GM18526 (cell line): ENCODE data around the gene WWOX.

Experiments used
- POLR2A ChIP-seq: IDR thresholded peaks from 3 replicates; pipeline ENCODE4 v1.6.1; 2011; ENCODE audit not compliant: insufficient read length; ENCODE audit errors: extremely low read depth

The WWOX gene

GRCh38 chr16:78919852-78920251 is 820.4 kb downstream of the WWOX start:
- TF ChIP-seq POLR2A: no peak

DNA sequence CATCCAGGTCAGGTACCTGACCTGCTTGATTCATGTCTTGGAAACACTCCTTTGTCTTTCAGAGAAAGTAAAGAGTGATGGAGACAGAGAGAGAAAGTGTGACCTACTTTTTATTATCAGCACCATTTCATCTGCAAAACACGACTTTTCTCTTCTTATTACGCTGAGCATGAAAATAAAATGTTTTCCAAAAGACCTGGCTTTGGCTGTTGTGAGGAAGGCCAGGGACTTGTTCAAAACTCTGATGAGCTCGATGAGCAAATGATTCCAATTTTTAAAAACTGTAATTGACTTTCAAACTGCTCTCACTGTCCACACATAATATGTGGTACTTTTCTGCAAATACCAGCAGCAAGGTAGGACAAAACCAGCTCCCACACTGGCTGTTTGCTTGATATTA is 821.2 kb downstream of the WWOX start:
- no peak for TF ChIP-seq POLR2A

GRCh38 chr16:78925083-78925767 is 825.8 kb downstream of the WWOX start:
- no peak for TF ChIP-seq POLR2A

GRCh38 chr16:78926723-78927210 is 827.3 kb downstream of the WWOX start:
- no peak for TF ChIP-seq POLR2A

DNA sequence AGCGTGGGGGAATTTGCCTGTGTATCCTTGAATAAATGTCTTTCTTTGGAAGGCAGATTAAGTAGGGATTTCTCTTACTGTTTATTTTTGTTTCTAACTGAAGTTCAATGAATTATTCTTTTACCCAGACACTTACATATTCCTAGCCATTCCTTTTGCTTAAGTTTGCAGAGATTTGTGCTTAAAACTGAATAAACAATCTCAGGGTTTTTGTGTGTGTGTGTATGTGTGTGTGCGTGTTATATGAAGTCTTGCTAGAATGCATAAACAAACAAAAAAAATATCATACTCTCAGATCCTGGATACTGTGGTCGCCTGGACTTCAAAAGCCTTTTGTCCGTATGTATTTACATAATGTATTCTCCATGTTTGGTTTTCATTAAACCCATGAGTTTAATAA is 828.3 kb downstream of the WWOX start:
- no peak for TF ChIP-seq POLR2A

DNA sequence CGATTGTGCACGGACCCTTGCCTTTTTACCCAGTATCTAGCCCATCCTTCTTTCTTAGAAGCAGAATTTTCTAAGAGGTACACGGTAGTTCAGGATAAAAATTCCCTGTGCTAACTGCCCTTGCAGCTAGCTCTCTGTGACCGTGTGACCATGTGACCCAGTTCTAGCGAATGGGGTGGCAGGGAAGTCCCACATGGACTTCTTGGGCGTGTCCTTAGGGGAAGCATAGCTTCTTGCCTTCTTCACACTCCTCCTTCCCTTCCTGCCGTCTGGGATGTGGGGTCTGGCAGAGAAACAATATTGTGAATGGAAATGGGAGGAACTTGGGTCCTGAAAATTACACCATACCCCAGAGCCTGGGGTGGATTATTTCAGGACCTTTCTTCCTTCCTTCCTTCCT is 830.4 kb downstream of the WWOX start:
- TF ChIP-seq POLR2A: no peak

- TF ChIP-seq POLR2A: no peak
These were observed 831.1 kb downstream of the WWOX start for GRCh38 chr16:78930561-78930960.

- no peak for TF ChIP-seq POLR2A
These were observed 831.8 kb downstream of the WWOX start for GRCh38 chr16:78931267-78931666.

- TF ChIP-seq POLR2A: no peak
These were observed 832.2 kb downstream of the WWOX start for GRCh38 chr16:78931678-78932077.

DNA sequence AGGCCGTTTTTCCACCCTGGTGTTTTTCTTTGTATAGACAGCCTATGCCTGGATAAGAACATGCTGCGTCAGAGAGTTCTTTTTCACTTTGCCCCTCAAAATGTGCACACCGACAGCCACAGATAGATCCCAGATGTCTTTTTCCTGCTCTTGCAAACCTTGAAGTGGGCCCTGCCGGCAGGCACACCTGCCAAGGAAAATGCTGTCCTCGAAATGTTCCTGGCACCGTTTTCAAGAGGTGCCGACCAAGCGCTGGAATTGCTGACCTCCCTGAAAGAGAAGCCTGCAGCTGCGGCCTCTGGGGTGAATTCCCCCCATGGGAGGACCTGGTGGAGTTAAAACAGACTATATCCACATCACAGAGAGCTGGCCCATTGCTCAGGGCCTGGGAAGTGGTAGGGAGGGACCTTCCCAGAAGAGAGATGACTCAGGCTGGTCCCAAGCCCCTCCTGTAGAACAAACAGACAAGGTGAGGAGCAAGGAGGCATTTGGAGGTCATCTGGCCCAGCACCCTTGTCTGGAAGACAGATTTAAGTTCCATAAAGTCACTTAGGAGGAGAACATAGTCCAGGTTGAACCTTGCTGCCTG is 833.0 kb downstream of the WWOX start:
- TF ChIP-seq POLR2A: no peak

DNA sequence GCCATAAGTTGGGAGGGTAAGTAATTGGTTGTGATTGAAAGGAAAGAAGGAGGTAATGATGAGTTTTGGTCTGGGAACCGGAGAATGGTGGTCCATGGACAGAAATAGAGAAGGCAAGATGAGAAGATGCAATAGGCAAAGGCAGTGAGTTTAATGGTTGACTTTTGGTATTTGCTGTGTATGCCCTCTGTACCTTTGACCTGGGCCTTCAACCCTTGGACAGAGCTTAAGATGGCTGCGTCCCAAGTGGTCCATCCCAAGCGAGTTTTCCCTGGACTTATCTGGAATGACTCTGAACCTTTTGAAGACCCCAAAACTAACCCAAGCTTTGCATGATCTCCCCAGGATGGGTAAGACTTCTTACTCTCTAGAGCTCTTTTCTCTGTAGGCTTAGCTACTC is 836.6 kb downstream of the WWOX start:
- no peak for TF ChIP-seq POLR2A

GRCh38 chr16:78939597-78939996 is 840.1 kb downstream of the WWOX start:
- no peak for TF ChIP-seq POLR2A

- TF ChIP-seq POLR2A: no peak
These were observed 843.3 kb downstream of the WWOX start for GRCh38 chr16:78942625-78943245.

- no peak for TF ChIP-seq POLR2A
These were observed 845.9 kb downstream of the WWOX start for GRCh38 chr16:78945336-78945735.

- no peak for TF ChIP-seq POLR2A
These were observed 847.1 kb downstream of the WWOX start for GRCh38 chr16:78946556-78946955.

- TF ChIP-seq POLR2A: no peak
These were observed 851.3 kb downstream of the WWOX start for GRCh38 chr16:78950768-78951167.

DNA sequence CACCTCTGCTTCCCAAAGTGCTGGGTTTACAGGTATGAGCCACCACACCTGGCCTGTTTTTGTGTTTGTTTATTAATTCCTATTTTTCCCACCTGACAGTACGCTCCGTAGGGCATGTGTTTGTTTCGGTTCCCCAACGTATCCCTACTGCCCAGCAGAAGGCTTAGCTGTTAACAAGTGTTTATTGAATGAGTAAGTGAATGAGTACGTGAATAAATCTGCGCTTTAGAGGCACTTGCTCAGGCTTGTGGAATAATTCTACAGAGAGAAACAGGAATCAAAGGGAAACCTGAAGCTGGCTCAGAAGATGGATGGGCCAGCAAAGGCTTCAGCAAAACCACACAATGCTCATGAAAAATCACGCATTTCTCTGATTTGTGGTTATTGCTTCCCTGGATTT is 853.2 kb downstream of the WWOX start:
- no peak for TF ChIP-seq POLR2A

DNA sequence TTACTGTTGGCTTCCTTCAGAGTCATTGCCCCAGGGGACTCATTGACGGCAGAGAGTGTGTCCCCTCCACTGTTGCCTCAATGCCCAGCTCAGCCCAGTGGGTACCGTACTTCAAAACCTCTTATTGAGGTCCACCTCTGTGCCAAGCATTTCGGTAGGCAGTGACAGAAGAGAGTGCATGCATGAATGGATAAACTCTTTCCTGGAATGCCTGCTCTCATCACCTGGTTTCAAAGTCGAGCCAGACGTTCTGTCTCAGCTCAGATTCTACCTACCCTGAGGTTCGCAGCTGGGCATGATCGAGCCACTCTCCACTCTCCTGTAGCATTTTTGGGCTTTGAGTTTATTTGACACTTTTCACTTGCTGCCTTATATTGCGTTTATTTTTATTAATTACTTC is 854.1 kb downstream of the WWOX start:
- no peak for TF ChIP-seq POLR2A
